ENCODE results near the gene PRB2. TPM values are rescaled to one million over a fixed set of nuclear protein-coding genes. Genes with fewer than 3 reads are reported as not detected.
A peak's percentile ranks its signal among the peaks of the same experiment; 100 is the strongest.
"Not testable (repeated sequence)": the region's sequence is repeated elsewhere in the genome, so short reads cannot be mapped to it uniquely, and the experiment has no call there.

The PRB2 gene
- total RNA-seq, 1 experiment from 2014 or later = not detected

GRCh38 chr12:11361151-11361550, 34.2 kb downstream of the PRB2 start:
- no peaks in the 10 kb centered on the region for H3K27me3 Mint-ChIP-seq (ENCODE audit: insufficient read depth, unreplicated experiment)
- H3K9me3 Mint-ChIP-seq (ENCODE audit: unreplicated experiment) = no peaks in the 10 kb centered on the region
- intact Hi-C loops (cut with micrococcal nuclease) = no loop called here
- CTCF ChIA-PET = interaction anchor here (0.7 kb wide), 1 partner anchor 65 kb away, joined by 3 read pairs; no protein-coding TSS in a partner anchor
- H3K36me3 Mint-ChIP-seq (ENCODE audit: insufficient read depth, unreplicated experiment) = no peaks in the 10 kb centered on the region
- H3K4me3 Mint-ChIP-seq (ENCODE audit: unreplicated experiment) = no peak overlapping the region
- no peak overlapping the region for H3K27ac Mint-ChIP-seq (ENCODE audit: low read depth, unreplicated experiment)
- TF ChIP-seq, protein P1, sequence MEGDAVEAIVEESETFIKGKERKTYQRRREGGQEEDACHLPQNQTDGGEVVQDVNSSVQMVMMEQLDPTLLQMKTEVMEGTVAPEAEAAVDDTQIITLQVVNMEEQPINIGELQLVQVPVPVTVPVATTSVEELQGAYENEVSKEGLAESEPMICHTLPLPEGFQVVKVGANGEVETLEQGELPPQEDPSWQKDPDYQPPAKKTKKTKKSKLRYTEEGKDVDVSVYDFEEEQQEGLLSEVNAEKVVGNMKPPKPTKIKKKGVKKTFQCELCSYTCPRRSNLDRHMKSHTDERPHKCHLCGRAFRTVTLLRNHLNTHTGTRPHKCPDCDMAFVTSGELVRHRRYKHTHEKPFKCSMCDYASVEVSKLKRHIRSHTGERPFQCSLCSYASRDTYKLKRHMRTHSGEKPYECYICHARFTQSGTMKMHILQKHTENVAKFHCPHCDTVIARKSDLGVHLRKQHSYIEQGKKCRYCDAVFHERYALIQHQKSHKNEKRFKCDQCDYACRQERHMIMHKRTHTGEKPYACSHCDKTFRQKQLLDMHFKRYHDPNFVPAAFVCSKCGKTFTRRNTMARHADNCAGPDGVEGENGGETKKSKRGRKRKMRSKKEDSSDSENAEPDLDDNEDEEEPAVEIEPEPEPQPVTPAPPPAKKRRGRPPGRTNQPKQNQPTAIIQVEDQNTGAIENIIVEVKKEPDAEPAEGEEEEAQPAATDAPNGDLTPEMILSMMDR (IDR thresholded peaks at IDR 0.05; ENCODE audit: unreplicated experiment) = no peak
- no peak for DNase-seq (ENCODE audit: unreplicated experiment)
- peaks cover 15% of the 10 kb centered on the region for H3K4me1 Mint-ChIP-seq (ENCODE audit: insufficient read depth, unreplicated experiment)
- BruUV-seq (replicated peaks) = no TSS peak
- POLR2A ChIA-PET = no interaction called here

- H3K4me3 Mint-ChIP-seq (ENCODE audit: unreplicated experiment); H3K9me3 Mint-ChIP-seq (ENCODE audit: unreplicated experiment); H3K27me3 Mint-ChIP-seq (ENCODE audit: insufficient read depth, unreplicated experiment); H3K36me3 Mint-ChIP-seq (ENCODE audit: insufficient read depth, unreplicated experiment); intact Hi-C loops (cut with micrococcal nuclease); H3K27ac Mint-ChIP-seq (ENCODE audit: low read depth, unreplicated experiment); POLR2A ChIA-PET; BruUV-seq (replicated peaks): not testable (repeated sequence)
- H3K4me1 Mint-ChIP-seq (ENCODE audit: insufficient read depth, unreplicated experiment) = peaks cover 15% of the 10 kb centered on the region
- DNase-seq (ENCODE audit: unreplicated experiment) = peak; percentile 35
- CTCF ChIA-PET = interaction anchor here (0.5 to 0.7 kb wide), 2 partner anchors 10 to 64 kb away, joined by 3 read pairs; no protein-coding TSS in a partner anchor
Observed at GRCh38 chr12:11360205-11360883, 35.0 kb downstream of the PRB2 start.

- H3K36me3 Mint-ChIP-seq (ENCODE audit: insufficient read depth, unreplicated experiment); H3K9me3 Mint-ChIP-seq (ENCODE audit: unreplicated experiment); DNase-seq (ENCODE audit: unreplicated experiment); CTCF ChIA-PET; H3K27me3 Mint-ChIP-seq (ENCODE audit: insufficient read depth, unreplicated experiment); H3K27ac Mint-ChIP-seq (ENCODE audit: low read depth, unreplicated experiment); intact Hi-C loops (cut with micrococcal nuclease); BruUV-seq (replicated peaks); H3K4me1 Mint-ChIP-seq (ENCODE audit: insufficient read depth, unreplicated experiment); POLR2A ChIA-PET; H3K4me3 Mint-ChIP-seq (ENCODE audit: unreplicated experiment): not testable (repeated sequence)
Observed at GRCh38 chr12:11351736-11352135, 43.6 kb downstream of the PRB2 start.

GRCh38 chr12:11348439-11348838, 46.9 kb downstream of the PRB2 start:
- no peak for DNase-seq (ENCODE audit: unreplicated experiment)
- ChIA-PET CTCF (no interaction called here), POLR2A (no interaction called here)
- BruUV-seq (replicated peaks) = no TSS peak
- Mint-ChIP-seq H3K4me1 (ENCODE audit: insufficient read depth, unreplicated experiment) (no peaks in the 10 kb centered on the region), H3K36me3 (ENCODE audit: insufficient read depth, unreplicated experiment) (no peaks in the 10 kb centered on the region), H3K27me3 (ENCODE audit: insufficient read depth, unreplicated experiment) (no peaks in the 10 kb centered on the region), H3K4me3 (ENCODE audit: unreplicated experiment) (no peak overlapping the region), H3K9me3 (ENCODE audit: unreplicated experiment) (no peaks in the 10 kb centered on the region), H3K27ac (ENCODE audit: low read depth, unreplicated experiment) (no peak overlapping the region)
- intact Hi-C loops (cut with micrococcal nuclease) = no loop called here
- TF ChIP-seq, protein P1 (IDR thresholded peaks at IDR 0.05; ENCODE audit: unreplicated experiment) = no peak

DNA sequence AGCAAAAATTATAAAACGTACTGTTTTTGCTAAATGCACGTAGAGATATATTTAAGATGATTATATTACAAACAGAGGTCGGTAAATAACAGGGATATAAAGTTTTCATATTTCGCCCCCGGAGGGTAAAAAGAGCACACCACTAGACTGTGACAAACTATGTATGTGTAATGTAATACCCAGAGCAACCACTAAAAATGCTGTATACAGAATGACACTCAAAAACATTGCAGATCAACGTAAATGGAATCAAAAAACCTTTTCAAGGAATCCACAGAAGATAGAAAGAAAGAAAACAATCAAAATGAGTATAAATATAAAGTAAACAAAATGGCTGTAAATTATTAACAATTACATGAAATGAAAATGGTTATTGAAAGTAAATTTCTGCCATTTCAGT, 47.6 kb downstream of the PRB2 start:
- no peaks in the 10 kb centered on the region for H3K36me3 Mint-ChIP-seq (ENCODE audit: insufficient read depth, unreplicated experiment)
- BruUV-seq (replicated peaks) = no TSS peak
- TF ChIP-seq, protein P1 (IDR thresholded peaks at IDR 0.05; ENCODE audit: unreplicated experiment) = peak; percentile 28
- H3K9me3 Mint-ChIP-seq (ENCODE audit: unreplicated experiment) = no peaks in the 10 kb centered on the region
- ChIA-PET POLR2A (no interaction called here), CTCF (interaction anchor here (0.7 kb wide), 1 partner anchor 41 kb away, joined by 3 read pairs; no protein-coding TSS in a partner anchor)
- H3K27me3 Mint-ChIP-seq (ENCODE audit: insufficient read depth, unreplicated experiment) = no peaks in the 10 kb centered on the region
- intact Hi-C loops (cut with micrococcal nuclease) = no loop called here
- no peaks in the 10 kb centered on the region for H3K4me1 Mint-ChIP-seq (ENCODE audit: insufficient read depth, unreplicated experiment)
- no peak overlapping the region for H3K4me3 Mint-ChIP-seq (ENCODE audit: unreplicated experiment)
- no peak for DNase-seq (ENCODE audit: unreplicated experiment)
- H3K27ac Mint-ChIP-seq (ENCODE audit: low read depth, unreplicated experiment) = no peak overlapping the region
